Measurements from ENCODE around the gene GREM2.
A peak's percentile ranks its signal among the peaks of the same experiment; 100 is the strongest.

GREM2 gene

DNA sequence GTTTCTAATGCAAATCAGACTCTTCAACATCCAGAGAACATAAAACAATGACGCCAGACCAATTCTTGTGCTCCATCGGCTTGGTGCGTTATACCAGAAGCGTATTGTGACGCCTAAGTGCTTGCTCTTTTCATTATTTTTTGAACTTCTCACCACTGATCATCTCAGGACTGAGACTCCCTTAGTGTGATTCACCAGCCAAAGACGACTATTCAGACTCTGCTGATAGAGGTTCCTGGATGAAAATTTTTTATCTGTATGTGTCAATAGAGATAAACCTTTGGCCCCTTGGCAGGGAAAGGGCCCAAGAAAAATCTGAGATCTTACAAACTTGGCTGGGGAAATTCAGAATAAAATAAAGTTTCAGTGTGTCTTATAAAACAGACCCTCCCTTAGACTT, 856 bp upstream of the GREM2 start:
- no peak for DNase-seq (ENCODE audit: low read depth, low spot score)
- POLR2A ChIA-PET, result interaction anchor here (1.1 kb wide), 1 partner anchor 376 kb away, joined by 4 read pairs; no protein-coding TSS in a partner anchor
- no peak overlapping the region for H3K4me3 ChIP-seq (ENCODE audit: low read depth, low read length)
- TF ChIP-seq, protein P1, sequence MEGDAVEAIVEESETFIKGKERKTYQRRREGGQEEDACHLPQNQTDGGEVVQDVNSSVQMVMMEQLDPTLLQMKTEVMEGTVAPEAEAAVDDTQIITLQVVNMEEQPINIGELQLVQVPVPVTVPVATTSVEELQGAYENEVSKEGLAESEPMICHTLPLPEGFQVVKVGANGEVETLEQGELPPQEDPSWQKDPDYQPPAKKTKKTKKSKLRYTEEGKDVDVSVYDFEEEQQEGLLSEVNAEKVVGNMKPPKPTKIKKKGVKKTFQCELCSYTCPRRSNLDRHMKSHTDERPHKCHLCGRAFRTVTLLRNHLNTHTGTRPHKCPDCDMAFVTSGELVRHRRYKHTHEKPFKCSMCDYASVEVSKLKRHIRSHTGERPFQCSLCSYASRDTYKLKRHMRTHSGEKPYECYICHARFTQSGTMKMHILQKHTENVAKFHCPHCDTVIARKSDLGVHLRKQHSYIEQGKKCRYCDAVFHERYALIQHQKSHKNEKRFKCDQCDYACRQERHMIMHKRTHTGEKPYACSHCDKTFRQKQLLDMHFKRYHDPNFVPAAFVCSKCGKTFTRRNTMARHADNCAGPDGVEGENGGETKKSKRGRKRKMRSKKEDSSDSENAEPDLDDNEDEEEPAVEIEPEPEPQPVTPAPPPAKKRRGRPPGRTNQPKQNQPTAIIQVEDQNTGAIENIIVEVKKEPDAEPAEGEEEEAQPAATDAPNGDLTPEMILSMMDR (IDR thresholded peaks at IDR 0.05; ENCODE audit: insufficient read depth, low read length, missing control alignments), result no peak
- CTCF ChIA-PET, result interaction anchor here (0.6 to 3.0 kb wide), 6 partner anchors 11 to 796 kb away, joined by 3 to 15 read pairs (median 4); no protein-coding TSS in a partner anchor

DNA sequence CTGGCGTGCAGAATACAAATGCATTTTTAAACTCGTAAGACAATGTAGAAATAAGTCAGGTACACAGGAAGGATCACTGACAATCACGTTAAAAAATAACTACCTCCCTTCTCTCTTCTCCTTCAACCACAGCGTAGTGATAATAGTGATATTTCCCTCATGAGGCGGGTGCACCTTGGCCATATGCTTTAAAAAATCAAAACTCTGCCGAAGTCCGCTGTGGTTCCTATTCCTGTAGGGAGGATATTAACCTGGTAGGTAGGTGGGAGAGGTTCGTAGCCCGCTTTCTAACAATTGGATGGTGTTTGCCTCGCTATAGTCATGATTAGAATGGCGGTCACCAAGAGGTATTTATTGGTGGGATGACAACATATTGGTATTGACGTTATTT, 732 bp downstream of the GREM2 start:
- no peak for DNase-seq (ENCODE audit: low read depth, low spot score)
- ChIA-PET CTCF (interaction anchor here (1.3 to 3.0 kb wide), 4 partner anchors 10 to 82 kb away, joined by 3 to 15 read pairs (median 4); no protein-coding TSS in a partner anchor), POLR2A (interaction anchor here (0.9 to 1.1 kb wide), 2 partner anchors 9 to 216 kb away, joined by 3 to 4 read pairs; no protein-coding TSS in a partner anchor)
- peak overlapping the region; percentile 69 for H3K4me3 ChIP-seq (ENCODE audit: low read depth, low read length)
- TF ChIP-seq, protein P1 (IDR thresholded peaks at IDR 0.05; ENCODE audit: insufficient read depth, low read length, missing control alignments), result no peak

DNA sequence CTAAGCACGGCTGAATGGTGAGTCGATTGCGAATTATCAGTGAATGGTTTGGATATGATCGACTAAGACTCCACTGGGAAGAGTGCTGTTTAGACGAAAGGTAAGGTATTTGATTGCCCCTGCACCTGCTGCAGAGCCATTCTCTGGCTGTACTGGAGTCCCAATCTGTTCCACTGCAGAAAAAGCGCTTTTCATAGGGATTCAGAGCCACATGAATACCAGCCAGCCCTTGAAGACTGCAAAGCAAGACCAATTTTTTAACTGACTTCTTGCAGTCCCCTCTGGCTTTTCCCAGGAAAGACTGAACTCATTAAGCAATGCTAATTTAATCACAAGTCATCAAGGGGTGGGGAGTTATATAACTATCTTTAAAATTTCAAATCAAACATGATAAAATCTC, 1.3 kb downstream of the GREM2 start:
- H3K4me3 ChIP-seq (ENCODE audit: low read depth, low read length), result no peak overlapping the region
- CTCF ChIA-PET, result interaction anchor here (1.2 kb wide), 1 partner anchor 9 kb away, joined by 5 read pairs; no protein-coding TSS in a partner anchor
- DNase-seq (ENCODE audit: low read depth, low spot score), result no peak
- POLR2A ChIA-PET, result no interaction called here
- TF ChIP-seq, protein P1 (IDR thresholded peaks at IDR 0.05; ENCODE audit: insufficient read depth, low read length, missing control alignments), result no peak

DNA sequence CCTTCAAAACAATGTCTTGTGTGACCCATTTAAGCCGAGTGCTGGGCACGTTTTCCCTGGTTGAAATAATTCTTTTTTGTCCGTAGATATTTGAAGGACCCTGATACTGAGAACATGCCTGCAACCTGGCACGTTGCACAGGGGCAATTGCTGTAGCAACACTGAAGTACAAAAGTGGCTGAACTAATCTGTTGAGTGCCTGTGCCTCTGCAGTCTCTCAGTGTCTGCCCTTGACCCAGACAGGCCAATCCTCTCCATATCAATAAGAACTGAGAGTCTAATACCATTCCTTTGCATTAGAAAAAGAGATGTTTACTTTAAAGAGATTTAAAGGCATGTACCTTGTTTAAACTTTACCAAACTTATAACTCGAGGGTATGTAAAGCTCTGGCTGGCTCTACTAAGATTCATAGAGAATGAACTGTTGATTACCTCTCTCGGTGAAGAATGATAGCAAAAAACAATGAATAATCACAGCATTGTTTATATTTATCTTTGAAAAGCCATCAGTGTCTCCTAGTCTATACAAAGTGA, 2.4 kb downstream of the GREM2 start:
- TF ChIP-seq, protein P1 (IDR thresholded peaks at IDR 0.05; ENCODE audit: insufficient read depth, low read length, missing control alignments), result no peak
- CTCF ChIA-PET, result interaction anchor here (0.8 to 2.8 kb wide), 12 partner anchors 8 to 425 kb away, joined by 3 to 14 read pairs (median 4); no protein-coding TSS in a partner anchor
- POLR2A ChIA-PET, result no interaction called here

DNA sequence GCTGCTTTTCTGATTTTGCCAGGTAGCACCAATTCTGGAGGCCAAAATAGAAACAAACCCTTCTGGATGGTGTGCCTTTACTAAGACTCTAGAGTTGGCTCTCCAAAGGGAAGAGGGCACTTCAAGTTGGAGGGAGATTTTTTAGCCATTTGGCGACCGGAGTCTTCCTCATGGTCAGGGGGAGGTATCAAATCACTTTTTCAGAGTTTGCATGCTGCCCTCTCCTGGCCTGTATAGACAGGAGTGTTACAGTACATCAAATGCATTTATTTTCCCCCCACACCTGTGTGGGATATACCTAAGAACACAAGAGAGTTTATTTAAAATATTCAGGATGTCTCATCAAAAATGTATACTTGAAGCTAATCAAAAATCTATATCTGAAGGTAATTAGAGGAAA, 3.2 kb downstream of the GREM2 start:
- DNase-seq (ENCODE audit: low read depth, low spot score), result no peak
- CTCF ChIA-PET, result interaction anchor here (0.6 to 2.8 kb wide), 18 partner anchors 10 to 582 kb away, joined by 3 to 14 read pairs (median 4); no protein-coding TSS in a partner anchor
- POLR2A ChIA-PET, result no interaction called here
- TF ChIP-seq, protein P1 (IDR thresholded peaks at IDR 0.05; ENCODE audit: insufficient read depth, low read length, missing control alignments), result peak; percentile 29
- no peak overlapping the region for H3K4me3 ChIP-seq (ENCODE audit: low read depth, low read length)

More for the DNA sequence above, 2.4 kb downstream of the GREM2 start:
- no peak overlapping the region for H3K4me3 ChIP-seq (ENCODE audit: low read depth, low read length)
- DNase-seq (ENCODE audit: low read depth, low spot score), result no peak

DNA sequence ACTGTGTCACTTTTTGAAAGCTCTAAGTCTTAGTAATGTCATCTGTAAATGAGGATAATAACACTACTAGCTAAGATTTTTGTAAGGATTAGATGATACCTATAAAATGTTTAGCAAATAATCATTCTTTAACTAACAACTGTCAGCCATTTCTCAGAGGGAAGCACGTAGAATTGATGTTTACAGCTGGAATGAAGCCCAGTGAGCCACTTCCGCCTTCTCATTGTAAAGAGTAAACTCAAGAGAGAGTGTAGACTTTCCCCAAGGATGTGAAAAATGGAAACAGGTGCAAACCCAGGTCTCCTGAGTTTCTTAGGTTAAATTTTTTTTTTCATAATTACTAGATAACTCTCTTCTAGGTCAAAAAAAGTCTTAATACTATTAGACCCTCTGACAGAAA, 4.9 kb downstream of the GREM2 start:
- no peak overlapping the region for H3K4me3 ChIP-seq (ENCODE audit: low read depth, low read length)
- no peak for DNase-seq (ENCODE audit: low read depth, low spot score)
- TF ChIP-seq, protein P1 (IDR thresholded peaks at IDR 0.05; ENCODE audit: insufficient read depth, low read length, missing control alignments), result no peak
- CTCF ChIA-PET, result interaction anchor here (1.0 to 1.6 kb wide), 5 partner anchors 18 to 418 kb away, joined by 3 to 8 read pairs (median 3); no protein-coding TSS in a partner anchor
- POLR2A ChIA-PET, result no interaction called here

Measured in AG04449 (cell line).